Loucy (cell line): ENCODE data around the gene IDUA.

Source experiments
- H2AFZ ChIP-seq: fragments of 200-600 bp; sonication (generic); 2 replicates; pipeline ENCODE4 v1.6.0; 2016; ENCODE audit warnings: antibody characterized with exemption, mild to moderate bottlenecking, low read length, moderate library complexity
- H3F3A ChIP-seq: fragments of 200-600 bp; 2 replicates; pipeline ENCODE4 v1.6.0; 2016; ENCODE audit warnings: antibody characterized with exemption, low read depth, mild to moderate bottlenecking
- H3K27me3 ChIP-seq: fragments of 200-600 bp; sonication (generic); 2 replicates; pipeline ENCODE4 v1.6.1; 2014; ENCODE audit warnings: low read length, mild to moderate bottlenecking; ENCODE audit not compliant: insufficient read depth, poor library complexity, severe bottlenecking
- H3K36me3 ChIP-seq: fragments of 200-600 bp; sonication (generic); 2 replicates; pipeline ENCODE4 v1.6.1; 2016; ENCODE audit warnings: low read length; ENCODE audit not compliant: insufficient read depth
- H3K4me1 ChIP-seq: fragments of 200-600 bp; sonication (generic); 2 replicates; pipeline ENCODE4 v1.5.1; 2014; ENCODE audit warnings: low read length, mild to moderate bottlenecking; ENCODE audit not compliant: insufficient read depth, poor library complexity, severe bottlenecking
- H3K4me2 ChIP-seq: fragments of 200-600 bp; sonication (generic); 2 replicates; pipeline ENCODE4 v1.6.0; 2014; ENCODE audit warnings: antibody characterized with exemption, low read length, low read depth, mild to moderate bottlenecking; ENCODE audit not compliant: poor library complexity, severe bottlenecking
- H3K4me3 ChIP-seq: fragments of 200-600 bp; sonication (generic); 2 replicates; pipeline ENCODE4 v1.5.1; 2014; ENCODE audit warnings: low read length, mild to moderate bottlenecking, mixed read lengths; ENCODE audit not compliant: poor library complexity, severe bottlenecking
- H3K79me2 ChIP-seq: fragments of 200-600 bp; sonication (generic); 2 replicates; pipeline ENCODE4 v1.6.1; 2014; ENCODE audit warnings: low read length; ENCODE audit not compliant: insufficient read depth
- H3K9ac ChIP-seq: fragments of 200-600 bp; sonication (generic); 2 replicates; pipeline ENCODE4 v1.6.0; 2014; ENCODE audit warnings: mild to moderate bottlenecking, low read depth, low read length, moderate library complexity; ENCODE audit not compliant: poor library complexity, severe bottlenecking
- H3K9me2 ChIP-seq: fragments of 200-600 bp; sonication (generic); replicated peaks from 2 replicates; pipeline ENCODE4 v1.6.1; 2016; ENCODE audit warnings: low read depth, low read length, mixed read lengths
- H3K9me3 ChIP-seq: fragments of 200-600 bp; sonication (generic); 2 replicates; pipeline ENCODE4 v1.6.1; 2014; ENCODE audit warnings: mild to moderate bottlenecking, antibody characterized with exemption, low read length, low read depth; ENCODE audit not compliant: insufficient read depth
- H4K20me1 ChIP-seq: fragments of 200-600 bp; sonication (generic); 2 replicates; pipeline ENCODE4 v1.6.0; 2014; ENCODE audit warnings: antibody characterized with exemption, low read length, mild to moderate bottlenecking; ENCODE audit not compliant: insufficient read depth, poor library complexity, severe bottlenecking
- CTCF ChIP-seq: fragments of 200-600 bp; sonication (generic); conservative IDR thresholded peaks from 2 replicates; pipeline ENCODE4 v1.5.1; 2014; ENCODE audit warnings: mild to moderate bottlenecking, antibody characterized with exemption, low read length
- EZH2phosphoT487 ChIP-seq: fragments of 200-600 bp; IDR thresholded peaks from 2 replicates; pipeline ENCODE4 v1.6.1; 2018; ENCODE audit warnings: antibody characterized with exemption, mild to moderate bottlenecking, moderate library complexity, borderline replicate concordance

IDUA gene

GRCh38 chr4:1049591-1049905 is 62.7 kb downstream of the IDUA start:
- Histone ChIP-seq H3F3A (no peaks in the 10 kb centered on the region), H3K9ac (no peak overlapping the region), H3K9me2 (no peaks in the 10 kb centered on the region), H3K79me2 (no peaks in the 10 kb centered on the region), H3K27me3 (no peaks in the 10 kb centered on the region), H3K36me3 (no peaks in the 10 kb centered on the region), H2AFZ (no peak overlapping the region), H3K9me3 (peaks cover 14% of the 10 kb centered on the region; the same call in 1 of the 2 replicates), H3K4me1 (no peaks in the 10 kb centered on the region), H4K20me1 (no peaks in the 10 kb centered on the region), H3K4me3 (no peak overlapping the region), H3K4me2 (no peak overlapping the region)
- no peak for TF ChIP-seq EZH2phosphoT487
- no peak for TF ChIP-seq CTCF

- H3F3A ChIP-seq = no peaks in the 10 kb centered on the region
- H3K4me1 ChIP-seq = no peaks in the 10 kb centered on the region
- H3K9me2 ChIP-seq = no peaks in the 10 kb centered on the region
- no peak overlapping the region for H3K9ac ChIP-seq
- H3K9me3 ChIP-seq = peaks cover 14% of the 10 kb centered on the region; the same call in 1 of the 2 replicates
- no peaks in the 10 kb centered on the region for H3K27me3 ChIP-seq
- no peaks in the 10 kb centered on the region for H3K36me3 ChIP-seq
- TF ChIP-seq CTCF (no peak), EZH2phosphoT487 (no peak)
- H4K20me1 ChIP-seq = no peaks in the 10 kb centered on the region
- H2AFZ ChIP-seq = no peak overlapping the region
- no peak overlapping the region for H3K4me2 ChIP-seq
- no peaks in the 10 kb centered on the region for H3K79me2 ChIP-seq
- no peak overlapping the region for H3K4me3 ChIP-seq
Observed at GRCh38 chr4:1050486-1051213, 63.8 kb downstream of the IDUA start.

- no peaks in the 10 kb centered on the region for H3F3A ChIP-seq
- no peak overlapping the region for H2AFZ ChIP-seq
- no peak overlapping the region for H3K4me3 ChIP-seq
- TF ChIP-seq CTCF = no peak
- no peak for TF ChIP-seq EZH2phosphoT487
- H3K27me3 ChIP-seq = no peaks in the 10 kb centered on the region
- no peak overlapping the region for H3K9ac ChIP-seq
- no peaks in the 10 kb centered on the region for H3K36me3 ChIP-seq
- no peaks in the 10 kb centered on the region for H3K4me1 ChIP-seq
- peaks cover 14% of the 10 kb centered on the region; the same call in 1 of the 2 replicates for H3K9me3 ChIP-seq
- H3K79me2 ChIP-seq = no peaks in the 10 kb centered on the region
- no peak overlapping the region for H3K4me2 ChIP-seq
- H3K9me2 ChIP-seq = no peaks in the 10 kb centered on the region
- H4K20me1 ChIP-seq = no peaks in the 10 kb centered on the region
Observed at GRCh38 chr4:1051472-1051871, 64.6 kb downstream of the IDUA start.
